LNCaP clone FGC (cell line): ENCODE data around the gene LGR6.

Source experiments
- DNase-seq: peaks from one replicate; pipeline ENCODE4 v3.0.0-alpha.2; 2011; ENCODE audit warnings: low read depth
- H3K4me3 ChIP-seq: 2 replicates; pipeline ENCODE4 v1.5.1; 2011; ENCODE audit warnings: mild to moderate bottlenecking, low read depth, low read length, control low read depth
- TF ChIP-seq, protein P1 (sequence below): IDR thresholded peaks from 2 replicates; pipeline ENCODE4 v1.5.1; 2012; ENCODE audit warnings: mild to moderate bottlenecking; ENCODE audit not compliant: control insufficient read depth, insufficient read depth; ENCODE audit errors: extremely low read depth

LGR6 gene

DNA sequence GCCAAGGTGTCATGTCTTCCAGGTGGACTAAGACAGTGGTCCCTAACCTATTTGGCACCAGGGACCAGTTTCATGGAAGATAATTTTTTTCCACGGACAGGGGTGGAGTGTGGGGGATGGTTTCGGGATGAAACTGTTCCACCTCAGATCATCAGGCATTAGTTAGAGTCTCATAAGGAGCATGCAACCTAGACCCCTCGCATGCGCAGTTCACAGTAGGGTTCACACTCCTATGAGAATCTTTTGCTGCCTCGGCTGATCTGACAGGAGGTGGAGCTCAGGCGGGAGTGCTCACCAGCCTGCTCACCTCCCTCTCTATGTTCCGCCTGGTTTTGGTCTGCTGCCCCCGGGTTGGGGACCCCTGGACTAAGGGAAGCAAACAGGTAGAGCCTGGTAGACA lies 30.9 kb downstream of the LGR6 start:
- TF ChIP-seq, protein P1, sequence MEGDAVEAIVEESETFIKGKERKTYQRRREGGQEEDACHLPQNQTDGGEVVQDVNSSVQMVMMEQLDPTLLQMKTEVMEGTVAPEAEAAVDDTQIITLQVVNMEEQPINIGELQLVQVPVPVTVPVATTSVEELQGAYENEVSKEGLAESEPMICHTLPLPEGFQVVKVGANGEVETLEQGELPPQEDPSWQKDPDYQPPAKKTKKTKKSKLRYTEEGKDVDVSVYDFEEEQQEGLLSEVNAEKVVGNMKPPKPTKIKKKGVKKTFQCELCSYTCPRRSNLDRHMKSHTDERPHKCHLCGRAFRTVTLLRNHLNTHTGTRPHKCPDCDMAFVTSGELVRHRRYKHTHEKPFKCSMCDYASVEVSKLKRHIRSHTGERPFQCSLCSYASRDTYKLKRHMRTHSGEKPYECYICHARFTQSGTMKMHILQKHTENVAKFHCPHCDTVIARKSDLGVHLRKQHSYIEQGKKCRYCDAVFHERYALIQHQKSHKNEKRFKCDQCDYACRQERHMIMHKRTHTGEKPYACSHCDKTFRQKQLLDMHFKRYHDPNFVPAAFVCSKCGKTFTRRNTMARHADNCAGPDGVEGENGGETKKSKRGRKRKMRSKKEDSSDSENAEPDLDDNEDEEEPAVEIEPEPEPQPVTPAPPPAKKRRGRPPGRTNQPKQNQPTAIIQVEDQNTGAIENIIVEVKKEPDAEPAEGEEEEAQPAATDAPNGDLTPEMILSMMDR = no peak
- no peak overlapping the region for H3K4me3 ChIP-seq
- no peak for DNase-seq

DNA sequence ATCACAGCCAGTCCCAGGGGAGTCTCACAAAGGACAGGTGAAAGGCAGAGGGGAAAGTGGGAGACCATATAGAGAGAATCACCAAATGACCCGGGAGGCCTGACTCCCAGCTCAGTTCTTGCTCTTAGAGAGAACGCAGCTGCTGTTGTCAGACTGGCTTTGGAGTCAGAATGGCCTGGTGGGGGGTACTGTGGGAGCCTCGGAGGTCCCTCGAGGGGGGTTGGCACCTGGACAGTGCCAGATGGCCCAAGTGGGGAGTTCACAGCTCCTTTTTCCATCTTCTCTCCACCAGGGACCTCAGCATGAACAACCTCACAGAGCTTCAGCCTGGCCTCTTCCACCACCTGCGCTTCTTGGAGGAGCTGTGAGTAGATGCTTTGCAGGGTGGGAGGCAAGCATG lies 31.5 kb downstream of the LGR6 start:
- no peak overlapping the region for H3K4me3 ChIP-seq
- no peak for DNase-seq
- TF ChIP-seq, protein P1 = no peak

DNA sequence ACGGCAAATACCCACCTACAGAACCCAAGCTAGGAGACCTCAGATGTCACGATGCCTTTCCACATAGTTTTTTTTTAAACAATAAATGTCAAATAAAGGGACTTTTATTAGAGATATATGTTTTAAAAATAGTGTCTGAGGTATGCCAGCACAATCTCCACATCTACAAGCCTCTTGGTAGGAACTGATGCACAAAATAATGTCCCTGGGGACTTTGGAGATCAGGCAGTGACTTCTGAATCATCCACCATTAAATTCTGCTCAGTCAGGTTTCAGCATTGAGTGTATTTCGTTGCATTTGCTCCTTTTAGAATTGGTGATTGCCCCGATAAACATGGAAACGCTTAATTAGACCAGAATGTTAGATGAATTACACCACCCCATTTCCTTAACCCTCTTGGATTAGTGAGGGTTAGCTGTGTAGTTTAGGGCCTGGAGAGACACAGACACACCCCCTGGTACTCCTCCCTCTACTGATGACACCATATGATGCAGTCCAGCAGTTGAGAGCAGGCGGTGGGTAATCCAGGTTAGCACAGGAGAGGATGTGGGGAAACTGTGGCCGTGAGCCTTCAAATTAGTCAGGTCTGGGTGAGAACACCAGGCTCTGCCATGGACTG lies 33.6 kb downstream of the LGR6 start:
- no peak overlapping the region for H3K4me3 ChIP-seq
- DNase-seq = no peak
- TF ChIP-seq, protein P1 = no peak

DNA sequence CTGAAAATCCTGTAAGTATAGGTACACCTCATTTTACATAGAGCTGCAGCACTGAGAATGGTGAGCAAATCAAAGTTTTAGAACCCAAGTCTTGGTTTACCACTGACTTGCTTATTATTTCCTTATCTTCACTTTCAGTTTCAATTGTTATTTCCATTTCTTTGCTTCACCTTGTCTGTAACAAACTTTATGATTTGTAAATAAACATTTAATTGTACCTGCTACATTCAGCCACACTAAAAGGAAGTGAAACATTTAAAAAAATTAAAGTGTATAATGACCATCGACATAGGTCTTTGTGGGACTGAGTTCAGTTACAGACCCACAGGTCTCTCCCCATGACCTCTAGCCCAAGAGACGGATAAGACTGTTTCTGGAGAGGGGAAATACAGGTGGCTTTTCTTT lies 34.4 kb downstream of the LGR6 start:
- TF ChIP-seq, protein P1 = no peak
- no peak overlapping the region for H3K4me3 ChIP-seq
- no peak for DNase-seq

DNA sequence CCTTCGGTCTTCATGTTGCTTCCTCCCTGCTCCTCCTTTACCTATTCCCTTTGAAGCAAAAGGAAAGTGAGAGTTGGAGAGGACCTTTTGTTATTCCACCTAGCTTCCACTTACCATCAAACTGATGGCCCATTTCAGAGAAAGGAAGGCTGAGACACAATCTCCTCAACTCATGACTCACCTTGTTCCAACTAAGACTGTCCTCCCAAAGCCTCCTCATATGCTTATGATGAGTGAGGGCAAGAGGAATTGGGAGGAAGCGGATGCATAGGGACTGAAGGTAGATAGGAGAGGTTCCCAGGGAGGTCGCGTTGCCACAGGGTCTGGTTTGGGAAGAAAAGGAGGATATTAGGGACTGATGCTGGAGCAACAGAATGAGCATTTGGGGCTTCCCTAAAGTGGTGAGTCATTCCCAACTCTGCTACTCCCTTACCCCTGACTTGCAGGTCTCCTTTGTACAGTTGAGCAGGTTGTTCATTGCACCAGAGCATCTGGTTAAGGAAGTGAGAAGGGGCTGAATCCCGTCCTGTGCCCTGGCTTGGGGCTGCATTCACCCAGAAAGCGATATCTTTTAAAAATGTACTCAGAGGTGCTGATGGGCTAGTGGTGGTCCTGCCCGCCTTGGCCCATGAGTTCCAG lies 35.0 kb downstream of the LGR6 start:
- DNase-seq = no peak
- no peak overlapping the region for H3K4me3 ChIP-seq
- TF ChIP-seq, protein P1 = no peak

DNA sequence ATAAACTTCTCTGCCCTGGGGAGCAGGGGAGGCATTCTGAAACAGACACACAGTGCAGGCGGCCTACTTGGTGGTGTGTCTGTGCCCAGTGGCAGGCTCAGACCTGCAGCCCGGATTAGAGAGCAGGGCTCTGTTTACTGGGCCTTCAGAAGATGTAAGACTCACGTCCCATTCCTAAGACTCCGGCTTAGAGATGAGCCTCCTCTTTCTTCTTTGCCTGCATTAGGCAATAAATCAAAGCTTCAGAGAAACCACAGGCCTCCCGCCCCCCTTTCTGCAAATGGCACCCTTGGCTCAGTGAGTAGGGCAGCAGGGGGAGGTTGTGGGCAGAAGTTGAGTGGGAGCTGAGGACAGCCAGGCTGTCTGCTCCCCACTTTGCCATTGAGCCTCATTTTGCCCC lies 35.8 kb downstream of the LGR6 start:
- no peak for DNase-seq
- H3K4me3 ChIP-seq = no peak overlapping the region
- TF ChIP-seq, protein P1 = no peak
